K562 (cell line): ENCODE results near the gene MINDY4. TPM values are rescaled to one million over a fixed set of nuclear protein-coding genes. Genes with fewer than 3 reads are reported as not detected.
A peak's percentile ranks its signal among the peaks of the same experiment; 100 is the strongest.

Experiments used
- BRD4 ChIP-seq: fragments of 200-600 bp; sonication (generic); IDR thresholded peaks from 2 replicates; pipeline ENCODE4 v1.6.1; 2017; ENCODE audit warnings: inconsistent platforms
- DEAF1 ChIP-seq: fragments of 450-650 bp; formaldehyde crosslinking; IDR thresholded peaks from 2 replicates; pipeline ENCODE4 v1.4.0; 2020; ENCODE audit warnings: mild to moderate bottlenecking, moderate library complexity
- DMBX1 ChIP-seq: fragments of 250-450 bp; sonication (Bioruptor Pico); IDR thresholded peaks from 2 replicates; pipeline ENCODE4 v1.8.0; 2022; ENCODE audit warnings: inconsistent platforms, mild to moderate bottlenecking, moderate library complexity, borderline replicate concordance
- DPF2 ChIP-seq: fragments of 450-650 bp; IDR thresholded peaks from 2 replicates; pipeline ENCODE4 v1.6.1; 2016
- ETS2 ChIP-seq: IDR thresholded peaks from 2 replicates; pipeline ENCODE4 v1.6.1; 2016; ENCODE audit warnings: borderline replicate concordance, missing genetic modification characterization, mild to moderate bottlenecking, moderate library complexity, missing compliant biosample characterization; ENCODE audit not compliant: poor library complexity, severe bottlenecking
- GABPA ChIP-seq: fragments of 200-800 bp; sonication (Bioruptor generic); conservative IDR thresholded peaks from 2 replicates; pipeline ENCODE4 v1.6.1; 2016; ENCODE audit warnings: low read depth, missing genetic modification characterization, missing compliant biosample characterization
- HMBOX1 ChIP-seq: sonication (generic); IDR thresholded peaks from 2 replicates; pipeline ENCODE4 v1.6.1; 2016
- ILK ChIP-seq: fragments of 450-650 bp; IDR thresholded peaks from 2 replicates; pipeline ENCODE4 v1.6.1; 2016; ENCODE audit warnings: missing genetic modification characterization, low read depth, mild to moderate bottlenecking, missing compliant biosample characterization, moderate library complexity, borderline replicate concordance
- IRF1 ChIP-seq: sonication (generic); formaldehyde crosslinking; IDR thresholded peaks from 2 replicates; pipeline ENCODE4 v1.8.0; 2022; ENCODE audit warnings: missing genetic modification reagents, mild to moderate bottlenecking, borderline replicate concordance
- MCM2 ChIP-seq: fragments of 450-650 bp; IDR thresholded peaks from 2 replicates; pipeline ENCODE4 v1.6.1; 2017; ENCODE audit warnings: low read depth, mild to moderate bottlenecking
- NFE2 ChIP-seq: IDR thresholded peaks from 2 replicates; pipeline ENCODE4 v1.6.1; 2014; ENCODE audit warnings: antibody characterized with exemption, low read depth
- NFIC ChIP-seq: fragments of 450-650 bp; IDR thresholded peaks from 2 replicates; pipeline ENCODE4 v1.6.1; 2017; ENCODE audit warnings: mild to moderate bottlenecking, inconsistent platforms
- NR2C2 ChIP-seq, 2 experiments: fragments of 200-800 bp in 1 of 2; sonication (Bioruptor generic) in 1 of 2; sonication (generic) in 1 of 2; formaldehyde crosslinking in 1 of 2; IDR thresholded peaks; 2 replicates each; pipeline versions ENCODE4 v1.6.1 to v1.8.0; 2016 to 2022; ENCODE audit warnings: mild to moderate bottlenecking in 1 of 2, missing compliant biosample characterization in 1 of 2, missing genetic modification characterization in 1 of 2, missing genetic modification reagents in 1 of 2
- NR2F6 ChIP-seq: fragments of 450-650 bp; formaldehyde crosslinking; IDR thresholded peaks from 2 replicates; pipeline ENCODE4 v1.4.0; 2020; ENCODE audit warnings: mild to moderate bottlenecking
- RB1 ChIP-seq: fragments of 450-650 bp; IDR thresholded peaks from 2 replicates; pipeline ENCODE4 v1.6.1; 2017; ENCODE audit warnings: low read depth, mild to moderate bottlenecking
- RCOR1 ChIP-seq, 2 experiments: IDR thresholded peaks; 2 replicates each; pipeline ENCODE4 v1.6.1; 2012; ENCODE audit warnings: low read depth in 2 of 2, low read length in 2 of 2, borderline replicate concordance in 1 of 2, improper control_type of control experiment in 1 of 2
- SMAD3 ChIP-seq: fragments of 450-650 bp; formaldehyde crosslinking; conservative IDR thresholded peaks from 2 replicates; pipeline ENCODE4 v1.4.0; 2020; ENCODE audit warnings: mild to moderate bottlenecking
- TAF1 ChIP-seq: IDR thresholded peaks from 2 replicates; pipeline ENCODE4 v1.6.1; 2011; ENCODE audit warnings: mild to moderate bottlenecking, low read length, moderate library complexity; ENCODE audit not compliant: insufficient read depth, control insufficient read depth, severe bottlenecking; ENCODE audit errors: extremely low read depth
- TOE1 ChIP-seq, 2 experiments: fragments of 450-650 bp in 1 of 2; sonication (generic) in 1 of 2; formaldehyde crosslinking in 1 of 2; IDR thresholded peaks; 2 replicates each; pipeline versions ENCODE4 v1.7.1 to v1.8.0; 2016 to 2022; ENCODE audit warnings: borderline replicate concordance in 2 of 2, mild to moderate bottlenecking in 2 of 2, antibody characterized with exemption in 1 of 2, inconsistent platforms in 1 of 2, low read depth in 1 of 2, missing genetic modification reagents in 1 of 2, moderate library complexity in 1 of 2
- TRIM24 ChIP-seq, 2 experiments: fragments of 450-650 bp; IDR thresholded peaks; 2 replicates each; pipeline ENCODE4 v1.6.1; 2016
- VEZF1 ChIP-seq: fragments of 200-800 bp; sonication (Bioruptor generic); IDR thresholded peaks from 2 replicates; pipeline ENCODE4 v1.6.1; 2017; ENCODE audit warnings: missing genetic modification characterization, missing compliant biosample characterization
- ZNF311 ChIP-seq: fragments of 250-450 bp; sonication (Bioruptor Pico); IDR thresholded peaks from 2 replicates; pipeline ENCODE4 v1.4.0; 2020; ENCODE audit warnings: mild to moderate bottlenecking, moderate library complexity
- polyA plus RNA-seq, 8 experiments: library from polyadenylated mRNA; depleted of rRNA in 4 of 8; stranded (reverse) in 5 of 8; unstranded in 3 of 8; fragments of >200 nt; fragmentation: Nextera tagmentation in 2 of 8; fragmentation: Illumina TruSeq in 1 of 8; extraction: Ambion mirVana in 2 of 8; extraction: Trizol in 1 of 8; gene quantifications; 2 replicates each; pipeline versions ENCODE4 v1.2.1 to v1.2.3, GENCODE V29; 2011 to 2014; ENCODE audit warnings: inconsistent platforms in 1 of 8, missing spikeins in 1 of 8
- total RNA-seq, 7 experiments: library from RNA; depleted of rRNA in 6 of 7; stranded (reverse); fragments of >200 nt in 6 of 7; fragmentation: Illumina TruSeq in 2 of 7; extraction: Trizol in 2 of 7; gene quantifications; 2 replicates each; pipeline versions ENCODE4 v1.2.1 to v1.2.3, GENCODE V29; 2011 to 2021; ENCODE audit warnings: low replicate concordance in 1 of 7

Gene MINDY4
- total and polyA plus RNA-seq, 9 of the 15 experiments (the other 6 are each of a cell fraction or from before 2014, with no cell fraction given): 2.1 to 16.7 (median 11.0) TPM

- TF ChIP-seq ZNF311 (CRISPR knock-in tag) (peak; percentile 81), HMBOX1 (peak; percentile 94), SMAD3 (CRISPR knock-in tag) (peak; percentile 88), TOE1 (IDR thresholded peaks at IDR 0.05; ENCODE audit: borderline replicate concordance) (peak; percentile 73), TOE1 (CRISPR knock-in tag; IDR thresholded peaks at IDR 0.05; ENCODE audit: borderline replicate concordance, low read depth) (no peak), DEAF1 (CRISPR knock-in tag) (no peak), RB1 (peak; percentile 13; the same call in 1 of the 2 replicates), IRF1 (CRISPR knock-in tag) (no peak), NFIC (peak; percentile 98), GABPA (tag) (peak; percentile 47), NR2F6 (no peak), ILK (tag) (no peak), VEZF1 (CRISPR knock-in tag) (peak; percentile 76), RCOR1 (IDR thresholded peaks at IDR 0.05; ENCODE audit: borderline replicate concordance in 1 of 2, low read depth in 2 of 2, low read length in 2 of 2) (peak; percentile 94 to 96), TRIM24 (IDR thresholded peaks at IDR 0.05) (peak; percentile 91 to 97), DPF2 (peak; percentile 99), NR2C2 (CRISPR knock-in tag; IDR thresholded peaks at IDR 0.05) (no peak), NR2C2 (tag; IDR thresholded peaks at IDR 0.05) (peak; percentile 83), TAF1 (no peak), ETS2 (tag) (no peak), NFE2 (peak; percentile 59; the same call in 1 of the 2 replicates), MCM2 (no peak), DMBX1 (CRISPR knock-in tag) (peak; percentile 94), BRD4 (0 out of 2 replicates have a peak, but pooled peaks have one; percentile 26)
These were observed 9.7 kb upstream of the MINDY4 start (continued) for GRCh38 chr7:30761214-30762156.
